ENCODE data around the gene GRB2.

GRCh38 chr17:75380315-75380714 lies 25.2 kb downstream of the GRB2 start:
- TF ChIP-seq EZH2 (IDR thresholded peaks at IDR 0.05; ENCODE audit: borderline replicate concordance, insufficient read depth, low read depth, low read length, poor library complexity, severe bottlenecking) (no peak), CTCF (IDR thresholded peaks at IDR 0.05) (no peak)

Measured in B cell (primary cell).